HFFc6 (cell line): ENCODE results near the gene TDP2. TPM values are rescaled to one million over a fixed set of nuclear protein-coding genes. Genes with fewer than 3 reads are reported as not detected.
"Not testable (repeated sequence)": the region's sequence is repeated elsewhere in the genome, so short reads cannot be mapped to it uniquely, and the experiment has no call there.

Experiments
- DNase-seq: peaks from one replicate; pipeline ENCODE4 v3.0.0-alpha.2; 2018
- H3K27ac Mint-ChIP-seq: 2 replicates; pipeline ENCODE4 v1.8.0; 2020; ENCODE audit warnings: mild to moderate bottlenecking, mixed read lengths
- H3K27me3 Mint-ChIP-seq: 2 replicates; pipeline ENCODE4 v1.8.0; 2021; ENCODE audit warnings: mild to moderate bottlenecking, moderate library complexity, mixed read lengths; ENCODE audit not compliant: insufficient read depth
- H3K36me3 Mint-ChIP-seq: 2 replicates; pipeline ENCODE4 v1.8.0; 2021; ENCODE audit warnings: low read depth, mixed read lengths
- H3K4me1 Mint-ChIP-seq: 2 replicates; pipeline ENCODE4 v1.8.0; 2020; ENCODE audit warnings: low read depth, mixed read lengths
- H3K4me3 Mint-ChIP-seq: 2 replicates; pipeline ENCODE4 v1.8.0; 2020; ENCODE audit warnings: mild to moderate bottlenecking, moderate library complexity, mixed read lengths
- H3K9me3 Mint-ChIP-seq: 2 replicates; pipeline ENCODE4 v1.8.0; 2020; ENCODE audit warnings: mild to moderate bottlenecking, mixed read lengths
- total RNA-seq, 6 experiments: library from RNA; stranded (reverse); fragmentation: NEBNext Ultra II Directional; extraction: Animal tissue kit (Norgen Biotek cat#: 25700); gene quantifications; 2 replicates in 1 of 6; 3 replicates in 5 of 6; pipeline ENCODE4 v1.2.3, GENCODE V29; 2021
- TF ChIP-seq, protein P1 (sequence below): fragments of 200-600 bp; sonication (generic); IDR thresholded peaks from 2 replicates; pipeline ENCODE4 v1.5.0; 2021; ENCODE audit warnings: antibody characterized with exemption, mild to moderate bottlenecking

Gene TDP2
- total RNA-seq, 6 experiments from 2014 or later: 27.3 to 33.6 (median 30.7) TPM

DNA sequence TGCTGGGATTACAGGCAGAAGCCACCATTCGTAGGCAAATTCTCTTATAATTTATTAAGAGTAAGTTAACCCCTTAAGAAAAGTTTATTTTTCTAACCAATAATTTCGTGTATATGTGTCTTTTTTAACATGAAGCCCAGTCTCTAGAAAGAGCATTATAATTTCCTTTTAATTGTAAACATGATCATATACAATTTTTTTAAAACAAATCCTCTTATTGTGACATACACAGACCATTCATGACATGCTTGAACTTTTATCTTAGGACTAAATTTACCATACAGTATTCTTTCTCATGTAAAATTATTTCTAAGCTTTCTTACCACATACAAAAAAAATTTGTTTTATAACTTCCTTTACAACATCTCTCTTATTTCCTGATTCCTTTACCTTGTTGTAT is 6.9 kb upstream of the TDP2 start:
- no peaks in the 10 kb centered on the region for H3K4me1 Mint-ChIP-seq
- peaks cover 40% of the 10 kb centered on the region for H3K9me3 Mint-ChIP-seq
- H3K4me3 Mint-ChIP-seq: no peak overlapping the region
- H3K36me3 Mint-ChIP-seq: peaks cover 45% of the 10 kb centered on the region
- no peak for DNase-seq
- no peak overlapping the region for H3K27ac Mint-ChIP-seq
- TF ChIP-seq, protein P1, sequence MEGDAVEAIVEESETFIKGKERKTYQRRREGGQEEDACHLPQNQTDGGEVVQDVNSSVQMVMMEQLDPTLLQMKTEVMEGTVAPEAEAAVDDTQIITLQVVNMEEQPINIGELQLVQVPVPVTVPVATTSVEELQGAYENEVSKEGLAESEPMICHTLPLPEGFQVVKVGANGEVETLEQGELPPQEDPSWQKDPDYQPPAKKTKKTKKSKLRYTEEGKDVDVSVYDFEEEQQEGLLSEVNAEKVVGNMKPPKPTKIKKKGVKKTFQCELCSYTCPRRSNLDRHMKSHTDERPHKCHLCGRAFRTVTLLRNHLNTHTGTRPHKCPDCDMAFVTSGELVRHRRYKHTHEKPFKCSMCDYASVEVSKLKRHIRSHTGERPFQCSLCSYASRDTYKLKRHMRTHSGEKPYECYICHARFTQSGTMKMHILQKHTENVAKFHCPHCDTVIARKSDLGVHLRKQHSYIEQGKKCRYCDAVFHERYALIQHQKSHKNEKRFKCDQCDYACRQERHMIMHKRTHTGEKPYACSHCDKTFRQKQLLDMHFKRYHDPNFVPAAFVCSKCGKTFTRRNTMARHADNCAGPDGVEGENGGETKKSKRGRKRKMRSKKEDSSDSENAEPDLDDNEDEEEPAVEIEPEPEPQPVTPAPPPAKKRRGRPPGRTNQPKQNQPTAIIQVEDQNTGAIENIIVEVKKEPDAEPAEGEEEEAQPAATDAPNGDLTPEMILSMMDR: no peak
- H3K27me3 Mint-ChIP-seq: peaks cover 1% of the 10 kb centered on the region; the same call in 1 of the 2 replicates

DNA sequence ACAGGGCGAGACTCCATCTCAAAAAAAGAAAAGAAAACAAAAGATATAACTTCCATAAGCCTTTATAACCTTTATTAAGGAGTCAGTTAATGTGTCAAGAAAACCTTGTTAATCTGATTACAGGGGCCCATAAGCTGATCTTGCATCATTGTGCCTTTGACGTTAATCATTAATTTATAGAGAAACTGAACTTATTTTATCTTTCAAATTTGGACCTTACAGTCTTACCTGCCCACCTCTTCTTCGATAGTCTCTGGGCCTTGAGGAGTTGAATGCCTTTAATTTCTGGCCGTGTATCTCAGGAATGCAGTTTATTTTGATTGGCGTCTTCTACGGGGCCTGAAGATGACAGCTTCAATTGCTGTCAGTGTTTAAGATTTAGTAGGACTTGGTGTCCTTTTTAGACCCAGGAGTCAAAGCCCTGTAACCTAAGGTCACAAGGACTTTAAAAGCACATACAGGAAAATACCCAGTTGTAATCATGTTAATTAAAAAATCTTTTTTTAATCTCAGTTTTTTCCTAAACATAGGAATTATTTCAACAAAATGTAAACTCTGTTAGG is 6.0 kb upstream of the TDP2 start:
- DNase-seq: no peak
- H3K4me3 Mint-ChIP-seq: no peak overlapping the region
- TF ChIP-seq, protein P1: no peak
- H3K27me3 Mint-ChIP-seq: peaks cover 1% of the 10 kb centered on the region; the same call in 1 of the 2 replicates
- H3K4me1 Mint-ChIP-seq: peaks cover under 1% of the 10 kb centered on the region
- H3K9me3 Mint-ChIP-seq: peaks cover 40% of the 10 kb centered on the region
- H3K36me3 Mint-ChIP-seq: peaks cover 45% of the 10 kb centered on the region
- no peak overlapping the region for H3K27ac Mint-ChIP-seq

DNA sequence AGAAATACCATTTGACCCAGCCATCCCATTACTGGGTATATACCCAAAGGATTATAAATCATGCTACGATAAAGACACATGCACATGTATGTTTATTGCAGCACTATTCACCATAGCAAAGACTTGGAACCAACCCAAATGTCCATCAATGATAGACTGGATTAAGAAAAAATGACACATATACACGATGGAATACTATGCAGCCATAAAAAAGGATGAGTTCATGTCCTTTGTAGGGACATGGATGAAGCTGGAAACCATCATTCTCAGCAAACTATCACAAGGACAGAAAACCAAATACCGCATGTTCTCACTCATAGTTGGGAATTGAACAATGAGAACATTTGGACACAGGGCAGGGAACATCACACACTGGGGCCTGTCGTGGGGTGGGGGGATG is 4.4 kb upstream of the TDP2 start:
- not testable (repeated sequence) for H3K4me3 Mint-ChIP-seq, H3K27me3 Mint-ChIP-seq, DNase-seq, H3K27ac Mint-ChIP-seq, H3K4me1 Mint-ChIP-seq
- Mint-ChIP-seq H3K9me3 (peaks cover 40% of the 10 kb centered on the region), H3K36me3 (peaks cover 40% of the 10 kb centered on the region)

DNA sequence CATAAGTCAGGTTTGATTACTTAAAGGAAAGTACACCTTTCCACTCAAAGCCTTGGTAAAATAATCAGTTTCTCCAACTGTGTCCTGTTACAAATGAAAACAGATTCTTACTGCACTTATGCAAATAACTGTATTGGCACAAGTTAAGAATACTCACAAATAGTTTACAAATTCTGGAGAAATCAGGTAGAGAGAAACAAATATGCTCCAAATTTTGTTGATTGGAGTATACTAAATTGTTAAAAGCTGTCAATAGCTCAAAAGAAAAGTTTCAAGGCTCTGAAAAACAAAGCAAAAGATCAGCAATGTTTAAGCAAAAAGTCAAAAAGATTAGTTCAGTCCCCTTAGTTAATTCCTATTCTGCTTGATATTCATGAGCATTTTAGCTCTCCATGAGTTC is 3.8 kb upstream of the TDP2 start:
- Mint-ChIP-seq H3K9me3 (peaks cover 38% of the 10 kb centered on the region), H3K4me1 (peaks cover 11% of the 10 kb centered on the region), H3K36me3 (peaks cover 38% of the 10 kb centered on the region)
- H3K27me3 Mint-ChIP-seq, DNase-seq, H3K4me3 Mint-ChIP-seq, H3K27ac Mint-ChIP-seq: not testable (repeated sequence)

DNA sequence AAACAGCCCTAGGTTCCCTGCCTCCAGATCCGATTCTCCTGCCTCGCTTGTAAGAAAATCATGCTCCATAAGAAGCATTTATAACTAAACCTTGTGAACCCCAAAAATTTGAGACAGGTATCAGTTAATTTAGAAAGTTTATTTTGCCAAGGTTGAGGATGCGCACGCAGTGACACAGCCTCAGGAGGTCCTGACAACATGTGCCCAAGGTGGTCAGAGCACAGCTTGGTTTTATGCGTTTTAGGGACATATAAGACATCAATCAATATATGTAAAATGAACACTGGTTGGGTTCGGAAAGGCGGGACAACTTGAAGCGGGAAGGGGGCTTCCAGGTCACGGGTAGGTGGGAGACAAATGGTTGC is 2.3 kb upstream of the TDP2 start:
- Mint-ChIP-seq H3K27me3 (peaks cover 1% of the 10 kb centered on the region; the same call in 1 of the 2 replicates), H3K36me3 (peaks cover 35% of the 10 kb centered on the region), H3K27ac (no peak overlapping the region), H3K4me3 (no peak overlapping the region), H3K4me1 (peaks cover 23% of the 10 kb centered on the region), H3K9me3 (peaks cover 24% of the 10 kb centered on the region)
- TF ChIP-seq, protein P1: no peak
- DNase-seq: no peak

DNA sequence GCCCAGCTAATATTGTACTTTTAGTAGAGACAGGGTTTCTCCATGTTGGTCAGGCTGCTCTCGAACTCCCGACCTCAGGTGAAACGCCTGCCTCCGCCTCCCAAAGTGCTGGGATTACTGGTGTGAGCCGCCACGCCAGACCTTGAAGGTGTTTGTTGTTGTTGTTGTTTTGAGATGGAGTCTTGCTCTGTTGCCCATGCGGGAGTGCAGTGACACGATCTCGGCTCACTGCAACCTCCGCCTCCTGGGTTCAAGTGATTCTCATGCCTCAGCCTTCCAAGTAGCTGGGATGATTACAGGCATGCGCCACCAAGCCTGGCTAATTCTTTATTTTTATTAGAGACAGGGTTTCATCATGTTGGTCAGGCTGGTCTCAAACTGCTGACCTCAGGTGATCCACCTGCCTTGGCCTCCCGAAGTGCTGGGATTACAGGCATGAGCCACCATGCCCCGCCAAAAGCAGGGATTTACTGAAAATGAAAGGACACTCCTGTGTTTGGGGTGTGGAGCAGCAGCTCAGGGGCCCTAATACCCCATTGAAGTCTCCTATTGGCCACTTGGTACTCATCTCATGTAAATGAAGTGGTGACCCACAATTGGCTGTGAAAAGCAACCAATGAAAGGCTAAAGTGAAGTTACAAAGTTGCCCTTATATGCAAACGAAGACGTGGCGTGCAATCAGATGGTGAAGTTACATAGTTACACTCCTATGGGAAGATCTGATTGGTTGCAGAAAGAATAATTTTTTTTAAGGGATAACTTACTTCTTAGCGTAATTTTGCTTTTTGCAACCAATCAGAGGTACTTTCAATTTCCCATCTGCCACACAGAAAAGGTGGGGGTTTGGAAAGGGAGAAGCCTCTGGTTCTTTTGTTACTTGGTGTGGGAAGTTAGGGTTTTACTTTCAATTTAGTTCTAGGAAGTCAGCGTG is 1.6 kb upstream of the TDP2 start:
- not testable (repeated sequence) for H3K27me3 Mint-ChIP-seq, H3K27ac Mint-ChIP-seq, DNase-seq
- H3K4me3 Mint-ChIP-seq: peak overlapping the region; percentile 97
- H3K36me3 Mint-ChIP-seq: peaks cover 31% of the 10 kb centered on the region
- H3K9me3 Mint-ChIP-seq: peaks cover 18% of the 10 kb centered on the region
- peaks cover 23% of the 10 kb centered on the region for H3K4me1 Mint-ChIP-seq

DNA sequence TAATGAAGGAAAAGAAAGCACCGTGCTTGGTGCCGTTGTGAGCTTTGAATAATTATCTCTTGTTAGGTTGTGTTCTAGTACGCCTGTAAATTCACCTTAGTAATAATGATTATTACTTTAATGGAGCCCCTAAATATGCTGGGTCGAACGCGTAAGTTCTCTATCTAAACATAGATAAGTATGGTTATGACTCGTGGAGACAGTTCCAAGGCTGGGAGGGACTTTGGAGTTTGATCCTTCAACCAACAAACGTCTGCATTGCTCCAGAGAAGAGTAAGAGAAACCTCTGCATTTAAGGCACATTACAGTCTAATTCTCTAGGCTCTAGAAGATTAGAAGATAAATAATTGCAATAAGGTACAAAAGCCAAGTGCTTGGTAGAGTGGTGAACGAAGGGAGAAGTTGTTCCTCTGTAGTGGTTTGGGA is 692 bp upstream of the TDP2 start:
- peaks cover 1% of the 10 kb centered on the region; the same call in 1 of the 2 replicates for H3K27me3 Mint-ChIP-seq
- peak overlapping the region; percentile 96 for H3K27ac Mint-ChIP-seq
- no peak for DNase-seq
- peaks cover 9% of the 10 kb centered on the region for H3K9me3 Mint-ChIP-seq
- peak overlapping the region; percentile 97 for H3K4me3 Mint-ChIP-seq
- H3K4me1 Mint-ChIP-seq: peaks cover 23% of the 10 kb centered on the region
- H3K36me3 Mint-ChIP-seq: peaks cover 32% of the 10 kb centered on the region
- TF ChIP-seq, protein P1: no peak
